Effector memory CD8-positive, alpha-beta T cell (primary cell): Measurements from ENCODE around the gene FDX1.

ENCODE experiments used
- ATAC-seq: fragments of 150-1000 bp; cut with Tn5 transposase; replicated peaks from 2 replicates; pipeline ENCODE4 v1.10.0; 2021; ENCODE audit warnings: mild to moderate bottlenecking, moderate library complexity
- DNase-seq, 3 experiments: peaks; one replicate each; pipeline ENCODE4 v3.0.0; 2021
- H3K27ac Mint-ChIP-seq, 2 donors: one replicate each; pipeline ENCODE4 v1.8.0; 2022; ENCODE audit warnings: mild to moderate bottlenecking in 2 of 2, mixed read lengths in 2 of 2, moderate library complexity in 2 of 2
- H3K27me3 Mint-ChIP-seq, 2 donors: one replicate each; pipeline ENCODE4 v1.8.0; 2022; ENCODE audit warnings: mixed read lengths in 2 of 2
- H3K36me3 Mint-ChIP-seq: one replicate; pipeline ENCODE4 v1.8.0; 2022; ENCODE audit warnings: mild to moderate bottlenecking, moderate library complexity, mixed read lengths; ENCODE audit not compliant: insufficient read depth
- H3K4me1 Mint-ChIP-seq, 2 donors: one replicate each; pipeline ENCODE4 v1.8.0; 2022; ENCODE audit warnings: low read depth in 2 of 2, mixed read lengths in 2 of 2
- H3K4me3 Mint-ChIP-seq, 2 donors: one replicate each; pipeline ENCODE4 v1.8.0; 2022; ENCODE audit warnings: mild to moderate bottlenecking in 2 of 2, mixed read lengths in 2 of 2, moderate library complexity in 2 of 2
- H3K9me3 Mint-ChIP-seq, 2 donors: one replicate each; pipeline ENCODE4 v1.8.0; 2022; ENCODE audit warnings: mixed read lengths in 2 of 2

The FDX1 gene

DNA sequence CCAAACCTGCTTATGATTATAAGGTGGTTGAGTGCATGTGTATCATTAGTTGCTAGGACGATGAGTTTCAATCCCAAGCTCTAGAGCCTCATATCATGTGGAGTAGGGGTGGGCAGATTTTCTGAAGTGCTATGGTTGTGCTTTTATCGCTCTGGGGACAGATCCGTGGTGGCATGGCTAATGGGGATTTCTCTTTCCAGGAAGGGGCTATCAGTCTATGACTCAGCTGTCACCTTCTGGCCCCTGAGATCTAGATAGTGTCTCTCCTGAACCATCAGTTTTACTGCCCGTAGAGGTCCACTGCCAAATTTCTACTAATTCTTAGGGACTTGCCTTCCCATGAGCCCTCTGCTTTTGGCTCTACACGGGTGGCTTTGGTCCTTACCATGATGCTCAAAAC is 51.8 kb downstream of the FDX1 start:
- H3K27ac Mint-ChIP-seq: no peak overlapping the region
- no peaks in the 10 kb centered on the region for H3K36me3 Mint-ChIP-seq
- no peaks in the 10 kb centered on the region for H3K27me3 Mint-ChIP-seq
- H3K4me1 Mint-ChIP-seq: peaks cover 5 to 10% of the 10 kb centered on the region in 2 donors
- no peak for ATAC-seq
- H3K9me3 Mint-ChIP-seq: no peaks in the 10 kb centered on the region
- H3K4me3 Mint-ChIP-seq: no peak overlapping the region
- DNase-seq: no peak

DNA sequence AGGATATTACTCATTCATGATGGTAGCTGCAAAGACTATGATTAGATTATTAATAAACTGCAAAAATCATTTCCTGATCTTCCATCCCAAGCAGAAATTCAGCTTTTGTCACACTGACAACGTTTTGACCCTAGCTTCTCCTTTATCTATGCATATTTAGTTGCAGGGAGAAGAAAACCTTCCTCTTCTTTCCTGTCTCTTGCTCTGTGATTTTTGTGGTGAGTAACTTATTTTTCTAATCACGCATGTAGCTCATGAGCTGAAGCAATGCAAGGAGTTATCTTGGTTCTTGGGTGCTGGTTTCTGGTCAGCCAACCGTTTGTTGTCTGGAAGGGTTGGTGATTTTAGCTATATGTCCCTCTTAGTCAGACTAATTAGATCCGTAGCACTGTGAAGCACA is 56.4 kb downstream of the FDX1 start:
- ATAC-seq: no peak
- no peaks in the 10 kb centered on the region for H3K27me3 Mint-ChIP-seq
- peaks cover 0 to 3% of the 10 kb centered on the region in 2 donors for H3K4me1 Mint-ChIP-seq
- no peak overlapping the region for H3K4me3 Mint-ChIP-seq
- DNase-seq: no peak
- H3K36me3 Mint-ChIP-seq: no peaks in the 10 kb centered on the region
- no peaks in the 10 kb centered on the region for H3K9me3 Mint-ChIP-seq
- H3K27ac Mint-ChIP-seq: no peak overlapping the region

DNA sequence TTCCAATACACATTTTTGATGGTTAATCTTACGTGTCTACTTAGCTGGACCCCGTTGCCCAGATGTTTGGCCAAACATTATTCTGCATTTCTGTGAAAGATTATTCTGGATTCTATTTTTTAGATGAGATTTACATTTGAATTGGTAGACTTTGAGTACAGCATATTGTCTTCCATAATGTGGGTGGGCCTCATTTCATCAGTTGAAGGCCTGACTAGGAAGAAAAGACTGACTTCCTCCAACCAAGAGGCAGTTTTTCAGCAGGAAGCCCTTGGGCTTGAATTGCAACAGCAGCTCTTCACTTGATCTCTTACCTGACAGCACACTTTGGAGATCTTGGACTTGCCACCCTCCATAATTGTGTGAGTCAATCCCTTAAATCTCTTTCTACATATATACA is 58.7 kb downstream of the FDX1 start:
- Mint-ChIP-seq H3K9me3 (peaks cover 0 to 1% of the 10 kb centered on the region in 2 donors), H3K27ac (no peak overlapping the region), H3K27me3 (no peaks in the 10 kb centered on the region), H3K36me3 (no peaks in the 10 kb centered on the region), H3K4me1 (peaks cover 0 to 3% of the 10 kb centered on the region in 2 donors), H3K4me3 (no peak overlapping the region)
- no peak for DNase-seq
- ATAC-seq: no peak

DNA sequence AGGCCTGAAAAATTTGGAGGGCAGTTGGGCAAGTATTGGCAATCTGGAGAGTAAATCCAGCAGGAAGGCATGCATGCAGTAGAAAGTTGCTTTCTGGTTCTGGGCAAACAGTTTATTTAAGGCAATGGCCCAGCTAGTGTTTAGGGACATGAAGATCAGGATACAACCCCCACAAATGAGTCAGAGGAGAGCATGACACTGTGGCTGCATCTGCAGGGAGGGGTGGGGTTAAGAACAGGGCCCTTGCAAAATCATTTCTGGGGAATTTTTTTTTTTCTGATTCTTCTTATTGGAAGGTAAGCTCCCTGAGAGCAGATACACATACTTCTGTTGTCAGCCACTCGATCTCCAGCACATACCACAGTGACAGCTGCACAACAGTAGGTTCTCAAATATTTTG is 61.1 kb downstream of the FDX1 start:
- Mint-ChIP-seq H3K36me3 (no peaks in the 10 kb centered on the region), H3K27ac (peak overlapping the region in 1 of 2 donors; percentile 60), H3K4me1 (peaks cover 0 to 3% of the 10 kb centered on the region in 2 donors), H3K27me3 (no peaks in the 10 kb centered on the region), H3K4me3 (no peak overlapping the region), H3K9me3 (peaks cover 0 to 1% of the 10 kb centered on the region in 2 donors)
- no peak for DNase-seq
- ATAC-seq: no peak

DNA sequence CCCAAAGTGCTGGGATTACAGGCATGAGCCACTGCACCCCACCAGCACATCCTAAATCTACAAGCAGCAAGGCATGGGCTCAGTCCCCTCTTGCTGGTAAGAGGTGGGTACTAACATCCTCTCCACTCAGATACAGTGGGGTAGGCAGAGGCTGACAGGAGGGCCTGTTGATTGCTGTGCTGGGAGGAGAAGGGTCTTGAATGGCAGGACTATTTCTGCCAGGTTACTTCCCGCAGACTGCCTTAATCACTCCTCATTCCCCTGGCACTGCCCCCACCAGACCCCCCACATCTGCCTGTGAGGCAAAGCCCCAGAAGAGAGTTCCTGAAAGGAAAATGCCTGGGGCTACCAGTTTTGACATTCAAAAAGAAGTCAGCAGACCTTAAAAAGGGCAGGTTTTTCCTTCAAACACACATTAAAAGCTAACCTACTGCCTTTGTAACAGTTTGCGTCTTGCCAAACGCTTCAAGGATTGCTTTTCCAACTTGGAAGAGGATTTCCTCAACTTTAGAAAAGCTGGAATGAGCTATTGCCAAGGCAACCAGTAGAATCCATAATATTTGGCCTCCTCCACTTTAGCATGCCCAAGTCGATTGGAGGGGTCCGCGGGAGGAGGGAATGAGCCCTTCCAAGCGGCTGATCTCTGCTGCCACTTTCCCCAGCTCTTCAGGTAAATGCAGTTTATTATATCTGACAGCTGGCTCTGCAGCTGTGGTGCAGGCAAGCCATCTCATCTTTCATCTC is 62.0 kb downstream of the FDX1 start:
- Mint-ChIP-seq H3K27ac (no peak overlapping the region), H3K4me1 (peaks cover 0 to 3% of the 10 kb centered on the region in 2 donors), H3K27me3 (no peaks in the 10 kb centered on the region), H3K9me3 (peaks cover 0 to 1% of the 10 kb centered on the region in 2 donors), H3K4me3 (no peak overlapping the region), H3K36me3 (no peaks in the 10 kb centered on the region)
- no peak for DNase-seq
- no peak for ATAC-seq

DNA sequence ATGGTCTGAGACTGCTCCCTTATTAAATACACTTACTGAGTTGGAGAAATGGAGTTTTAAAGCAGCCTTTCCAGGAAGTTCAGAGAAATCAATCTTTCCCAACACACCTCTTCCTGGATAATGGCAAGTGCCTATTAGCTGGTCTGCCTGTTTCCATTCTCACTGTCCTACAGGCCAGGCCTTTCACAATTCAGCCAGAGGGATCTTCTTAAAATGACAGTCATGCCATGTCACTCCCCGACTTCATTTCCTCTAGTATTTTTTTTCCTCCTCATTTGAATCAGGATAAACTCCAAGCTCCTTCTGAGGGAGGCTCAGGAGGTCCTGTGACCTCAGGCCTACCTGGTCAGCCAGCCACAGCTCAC is 62.6 kb downstream of the FDX1 start:
- Mint-ChIP-seq H3K27ac (no peak overlapping the region), H3K9me3 (peaks cover 0 to 1% of the 10 kb centered on the region in 2 donors), H3K4me1 (peaks cover 0 to 3% of the 10 kb centered on the region in 2 donors), H3K4me3 (no peak overlapping the region), H3K27me3 (no peaks in the 10 kb centered on the region), H3K36me3 (no peaks in the 10 kb centered on the region)
- ATAC-seq (no peak), DNase-seq (no peak)

DNA sequence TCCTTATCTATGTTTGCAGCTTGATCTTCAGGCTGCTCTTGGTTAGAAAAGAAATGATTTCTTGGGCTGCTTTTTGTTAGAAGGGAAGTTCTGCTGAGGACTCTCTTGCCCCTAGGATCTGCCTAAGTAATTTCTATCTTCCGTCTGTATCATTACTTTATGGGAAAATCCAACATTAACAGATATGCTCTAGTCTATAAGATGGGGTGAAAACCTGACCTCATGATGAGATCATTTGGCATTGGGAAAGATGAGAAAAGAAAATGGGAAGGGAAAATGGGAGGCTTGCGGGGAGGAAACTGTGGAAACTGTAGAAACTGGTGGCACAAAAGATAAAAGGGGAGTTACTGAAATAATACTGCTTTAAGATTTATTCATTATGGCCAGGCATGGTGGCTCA is 63.6 kb downstream of the FDX1 start:
- Mint-ChIP-seq H3K4me1 (peaks cover 0 to 3% of the 10 kb centered on the region in 2 donors), H3K9me3 (peaks cover 0 to 1% of the 10 kb centered on the region in 2 donors), H3K4me3 (no peak overlapping the region), H3K27ac (no peak overlapping the region), H3K36me3 (no peaks in the 10 kb centered on the region), H3K27me3 (no peaks in the 10 kb centered on the region)
- DNase-seq: no peak
- no peak for ATAC-seq

DNA sequence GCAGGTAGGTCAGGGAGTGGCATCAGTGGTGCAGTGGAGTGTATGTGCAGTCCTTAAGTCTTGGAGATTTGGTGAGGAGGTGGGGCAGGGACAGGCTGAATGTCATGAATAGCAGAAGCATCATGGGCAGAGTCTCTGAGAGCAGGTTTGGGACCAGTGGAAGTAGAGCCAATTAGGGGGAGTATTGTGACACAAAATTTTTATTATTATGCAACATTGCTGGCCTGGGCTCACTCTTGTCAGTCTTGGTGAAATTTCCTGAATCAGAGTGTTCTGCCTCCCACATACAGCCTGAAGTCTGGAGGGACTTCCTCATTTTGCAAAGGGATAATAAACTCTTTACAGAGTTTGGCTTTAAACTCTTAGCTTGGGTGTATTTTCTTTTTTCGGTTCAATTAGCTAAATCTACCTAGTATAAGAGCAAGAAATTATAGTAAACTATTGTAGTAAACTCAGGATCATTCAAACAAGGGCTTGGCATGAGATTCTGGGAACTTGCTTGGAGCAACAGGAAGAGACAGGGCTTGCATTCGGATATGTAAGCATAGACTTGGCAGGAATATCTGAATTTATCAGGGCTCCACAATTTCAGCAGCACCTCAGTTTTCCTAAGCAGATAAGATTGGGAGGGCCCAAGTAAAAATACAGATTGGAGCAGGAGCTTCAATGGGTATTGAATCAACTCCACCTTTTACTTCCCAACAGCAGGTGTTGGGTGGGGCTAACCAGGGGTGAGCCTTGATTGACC is 67.7 kb downstream of the FDX1 start:
- DNase-seq: no peak
- H3K27ac Mint-ChIP-seq: no peak overlapping the region
- no peaks in the 10 kb centered on the region for H3K36me3 Mint-ChIP-seq
- no peaks in the 10 kb centered on the region for H3K27me3 Mint-ChIP-seq
- H3K4me3 Mint-ChIP-seq: no peak overlapping the region
- no peaks in the 10 kb centered on the region for H3K4me1 Mint-ChIP-seq
- no peak for ATAC-seq
- peaks cover 0 to 1% of the 10 kb centered on the region in 2 donors for H3K9me3 Mint-ChIP-seq

DNA sequence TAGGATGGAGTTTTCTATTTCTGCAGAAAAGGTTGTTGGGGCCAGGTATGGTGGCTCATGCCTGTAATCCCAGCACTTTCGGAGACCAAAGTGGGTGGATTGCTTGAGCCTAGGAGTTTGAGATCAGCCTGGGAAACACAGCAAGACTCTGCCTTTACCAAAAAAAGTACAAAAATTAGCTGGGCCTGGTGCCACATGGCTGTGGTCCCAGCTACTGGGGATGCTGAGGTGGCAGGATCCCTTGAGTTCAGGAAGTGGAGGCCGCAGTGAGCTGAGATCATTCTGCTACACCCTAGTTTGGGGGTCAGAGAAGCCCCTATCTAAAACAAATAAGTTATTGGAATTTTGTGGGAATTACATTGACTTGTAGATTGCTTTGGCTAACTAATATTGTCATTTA is 71.7 kb downstream of the FDX1 start:
- DNase-seq (no peak), ATAC-seq (no peak)
- Mint-ChIP-seq H3K4me1 (no peaks in the 10 kb centered on the region), H3K4me3 (no peak overlapping the region), H3K27me3 (no peaks in the 10 kb centered on the region), H3K36me3 (no peaks in the 10 kb centered on the region), H3K9me3 (no peaks in the 10 kb centered on the region), H3K27ac (no peak overlapping the region)

DNA sequence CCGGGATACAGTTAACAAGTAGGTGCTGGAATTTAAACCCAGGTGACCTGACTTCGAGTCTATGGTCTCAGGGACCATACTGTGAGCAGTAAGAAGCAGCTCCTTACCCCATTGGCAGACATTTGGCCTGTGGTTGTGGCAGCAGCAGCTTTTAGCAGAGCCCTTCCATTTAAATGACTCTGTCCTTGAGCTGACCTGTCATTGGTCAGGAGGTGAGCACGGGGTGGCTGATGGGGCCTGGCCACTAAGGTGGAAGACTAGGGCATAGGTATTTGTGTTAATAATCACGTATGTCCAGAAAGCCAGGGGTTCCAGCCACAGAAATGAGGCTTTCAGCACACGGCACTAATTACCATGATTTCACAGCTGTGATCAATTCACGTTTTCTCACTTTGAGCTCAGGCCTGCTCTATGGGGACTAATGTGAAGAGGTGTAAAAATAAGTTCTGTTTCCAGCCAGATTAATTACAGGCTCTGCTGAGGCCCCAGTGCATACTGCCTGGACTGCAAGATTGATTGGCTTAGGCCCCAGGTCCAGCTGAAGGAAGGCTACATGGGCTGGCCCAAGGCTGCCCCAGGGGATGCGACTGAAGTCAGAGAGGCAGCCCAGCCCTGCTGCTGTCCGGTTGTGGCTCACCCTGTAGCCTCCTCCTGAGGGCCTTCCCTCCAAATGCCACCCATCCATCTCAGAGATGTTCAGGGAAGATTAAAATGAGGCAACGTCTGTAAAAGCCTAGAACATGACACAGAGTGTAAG is 76.0 kb downstream of the FDX1 start:
- Mint-ChIP-seq H3K27me3 (no peaks in the 10 kb centered on the region), H3K4me1 (no peaks in the 10 kb centered on the region), H3K36me3 (no peaks in the 10 kb centered on the region), H3K27ac (no peak overlapping the region), H3K4me3 (no peak overlapping the region), H3K9me3 (no peaks in the 10 kb centered on the region)
- DNase-seq (no peak), ATAC-seq (no peak)

DNA sequence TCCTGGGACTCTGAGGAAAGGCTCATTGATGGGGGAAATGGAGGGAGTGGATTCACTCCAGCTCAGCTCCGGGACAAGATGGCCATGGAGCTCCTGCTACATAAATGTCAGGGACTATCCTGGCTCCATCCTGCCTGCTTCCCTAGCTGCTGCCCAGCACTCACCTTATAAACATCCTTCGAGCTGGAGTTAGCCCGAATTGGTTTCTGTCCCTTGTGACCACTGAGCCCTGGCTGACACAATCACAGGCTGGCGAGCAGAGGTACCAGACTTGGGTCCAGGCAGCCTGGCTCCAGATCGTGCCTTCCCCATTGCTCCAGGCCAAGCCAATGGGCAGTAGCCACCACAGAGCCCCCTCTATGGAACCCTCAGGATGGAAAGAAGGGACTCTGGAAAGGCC is 77.6 kb downstream of the FDX1 start:
- Mint-ChIP-seq H3K36me3 (no peaks in the 10 kb centered on the region), H3K9me3 (no peaks in the 10 kb centered on the region), H3K4me3 (no peak overlapping the region), H3K27me3 (no peaks in the 10 kb centered on the region), H3K4me1 (no peaks in the 10 kb centered on the region), H3K27ac (no peak overlapping the region)
- ATAC-seq: no peak
- DNase-seq: no peak

DNA sequence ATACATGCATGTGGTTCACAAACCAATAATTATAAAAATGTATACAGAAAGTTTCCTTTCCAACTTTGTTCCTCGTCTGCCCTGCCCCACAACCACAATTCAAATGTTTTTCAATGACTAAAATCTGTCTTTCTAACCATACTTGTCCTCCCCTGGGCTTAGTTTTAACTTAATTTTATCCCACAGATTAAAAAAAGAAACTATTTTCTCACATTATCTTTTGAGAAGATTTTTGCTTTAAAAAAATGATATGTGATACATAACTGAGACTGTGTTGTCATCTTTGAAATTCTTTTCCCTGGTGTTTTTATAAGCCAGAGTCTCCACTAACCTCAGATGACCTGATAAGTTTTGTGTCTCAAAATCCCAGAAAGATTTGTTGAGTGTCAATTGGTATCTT is 79.0 kb downstream of the FDX1 start:
- peaks cover 0 to 3% of the 10 kb centered on the region in 2 donors for H3K27me3 Mint-ChIP-seq
- no peaks in the 10 kb centered on the region for H3K9me3 Mint-ChIP-seq
- H3K4me1 Mint-ChIP-seq: no peaks in the 10 kb centered on the region
- no peak overlapping the region for H3K4me3 Mint-ChIP-seq
- ATAC-seq (no peak), DNase-seq (no peak)
- H3K36me3 Mint-ChIP-seq: no peaks in the 10 kb centered on the region
- peak overlapping the region in 1 of 2 donors; percentile 41 for H3K27ac Mint-ChIP-seq

DNA sequence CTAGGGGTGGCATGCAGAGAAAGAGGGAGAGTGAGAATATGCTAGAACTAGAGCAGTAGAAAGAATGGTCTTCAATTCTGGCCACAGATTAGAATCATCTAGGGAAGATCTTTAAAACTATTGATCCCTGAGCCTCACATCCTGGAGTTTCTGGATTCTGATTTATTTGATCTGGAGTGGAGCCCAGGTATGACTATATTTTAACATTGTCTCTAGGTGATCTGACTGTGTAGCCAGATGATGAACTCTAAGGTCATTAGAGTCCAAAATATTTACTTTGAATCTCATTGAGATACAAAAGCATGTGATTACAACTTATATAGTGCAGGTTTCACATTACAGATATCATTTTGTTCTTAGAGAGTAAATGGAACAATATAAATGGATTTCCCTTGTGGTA is 79.7 kb downstream of the FDX1 start:
- ATAC-seq (no peak), DNase-seq (no peak)
- Mint-ChIP-seq H3K36me3 (no peaks in the 10 kb centered on the region), H3K4me3 (no peak overlapping the region), H3K4me1 (no peaks in the 10 kb centered on the region), H3K27me3 (peaks cover 0 to 9% of the 10 kb centered on the region in 2 donors), H3K27ac (peak overlapping the region in 1 of 2 donors; percentile 41), H3K9me3 (no peaks in the 10 kb centered on the region)

DNA sequence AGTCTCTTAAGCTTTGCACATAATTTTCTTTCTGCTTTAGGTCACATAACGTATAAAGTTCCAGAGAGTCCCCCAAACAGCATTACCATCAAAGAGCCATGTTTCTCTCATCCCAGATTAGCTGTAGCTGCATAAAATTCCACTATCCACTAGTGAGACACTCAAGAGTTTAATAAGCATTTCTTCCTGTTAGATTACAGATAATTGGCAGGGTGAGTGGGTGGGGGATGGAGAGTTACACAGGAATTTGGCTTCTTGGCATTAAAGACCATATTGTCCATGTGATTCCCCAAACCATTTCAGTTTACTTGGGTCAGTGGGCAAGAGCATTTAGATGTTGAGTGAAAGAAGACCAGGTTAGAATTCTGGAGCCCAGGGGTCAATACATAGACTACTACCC is 82.3 kb downstream of the FDX1 start:
- Mint-ChIP-seq H3K36me3 (no peaks in the 10 kb centered on the region), H3K27me3 (peaks cover 0 to 9% of the 10 kb centered on the region in 2 donors), H3K9me3 (no peaks in the 10 kb centered on the region), H3K4me3 (no peak overlapping the region), H3K4me1 (no peaks in the 10 kb centered on the region), H3K27ac (no peak overlapping the region)
- no peak for ATAC-seq
- DNase-seq: no peak
